Bronchial epithelial cell (primary cell): ENCODE measurements around the gene HLCS. TPM values are rescaled to one million over a fixed set of nuclear protein-coding genes. Genes with fewer than 3 reads are reported as not detected.

ENCODE experiments used
- DNase-seq: peaks from one replicate; pipeline ENCODE4 v3.0.0-alpha.2; 2010; ENCODE audit warnings: low read depth
- FAIRE-seq: peaks from 2 replicates; lab custom pipeline; 2011; peaks lifted over from hg19 to GRCh38; lab: Jason Lieb, UNC
- H3K27me3 ChIP-seq: 2 replicates; pipeline ENCODE4 v1.5.1; 2011; ENCODE audit warnings: low read length; ENCODE audit not compliant: control insufficient read depth, insufficient read depth
- H3K36me3 ChIP-seq: 2 replicates; pipeline ENCODE4 v1.5.1; 2011; ENCODE audit warnings: low read length; ENCODE audit not compliant: control insufficient read depth, insufficient read depth
- H3K4me3 ChIP-seq: 2 replicates; pipeline ENCODE4 v1.5.1; 2011; ENCODE audit warnings: mild to moderate bottlenecking, low read depth, low read length, control low read depth
- CTCF ChIP-seq: IDR thresholded peaks from 2 replicates; pipeline ENCODE4 v1.5.1; 2011; ENCODE audit warnings: mild to moderate bottlenecking, moderate library complexity, low read length, control low read depth, inconsistent platforms; ENCODE audit not compliant: insufficient read depth, severe bottlenecking
- total RNA-seq: library from RNA; depleted of rRNA; stranded (reverse); fragments of >200 nt; gene quantifications from 2 replicates; pipeline ENCODE4 v1.2.1, GENCODE V29; 2014

Gene HLCS
- total RNA-seq, 1 donor from 2014 or later: 26.3 TPM

GRCh38 chr21:36738489-36739126, 227.9 kb downstream of the HLCS start:
- no peak for FAIRE-seq
- no peaks in the 10 kb centered on the region for H3K27me3 ChIP-seq
- H3K4me3 ChIP-seq: no peak overlapping the region
- no peak for TF ChIP-seq CTCF
- H3K36me3 ChIP-seq: no peaks in the 10 kb centered on the region
- DNase-seq: no peak

DNA sequence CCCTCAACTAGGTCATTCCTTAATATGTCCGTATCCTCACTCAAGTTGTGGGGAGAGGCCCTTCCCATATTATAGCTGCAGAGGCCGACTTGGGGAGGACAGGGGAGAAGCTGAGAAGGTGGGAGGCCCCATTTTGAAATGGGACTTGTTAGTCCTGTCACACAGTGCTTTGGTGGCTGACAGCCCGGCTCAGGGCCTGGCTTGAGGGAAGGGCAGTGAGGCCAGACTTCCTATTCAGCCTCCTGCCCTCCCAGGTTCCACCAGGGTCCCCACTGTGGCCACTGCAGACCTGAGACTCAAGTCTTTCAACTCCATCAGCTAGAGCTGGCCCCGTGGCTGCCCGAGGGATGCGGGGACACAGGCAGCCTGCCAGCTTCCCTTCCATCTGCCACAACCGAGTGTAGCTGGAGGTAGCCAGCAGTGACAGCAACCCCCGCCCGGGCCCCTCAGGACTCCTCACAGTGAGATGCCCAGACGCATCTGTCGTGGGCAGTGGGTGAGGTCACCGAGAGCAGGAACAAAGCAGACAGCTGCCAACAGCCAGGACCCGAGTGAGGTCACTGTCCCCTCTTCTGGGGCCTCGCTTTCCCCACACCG, 230.6 kb downstream of the HLCS start:
- FAIRE-seq: no peak
- Histone ChIP-seq H3K4me3 (no peak overlapping the region), H3K27me3 (peaks cover 8% of the 10 kb centered on the region), H3K36me3 (no peaks in the 10 kb centered on the region)
- DNase-seq: no peak
- no peak for TF ChIP-seq CTCF

DNA sequence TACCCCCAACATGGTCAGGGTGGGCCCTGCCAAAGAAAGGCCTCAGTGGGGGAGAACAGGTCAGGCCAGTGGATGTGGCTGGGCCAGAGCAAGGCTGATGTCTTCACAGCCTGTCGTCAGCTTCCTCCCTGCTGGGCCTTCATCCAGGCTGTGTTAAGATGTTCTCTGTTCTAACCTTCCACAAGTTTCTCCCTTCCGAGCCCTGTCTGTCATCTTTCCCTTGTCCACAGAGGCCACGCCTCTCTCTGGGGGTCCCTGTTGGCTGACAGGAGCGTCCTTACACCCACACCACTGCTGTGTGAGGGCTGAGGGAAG, 231.3 kb downstream of the HLCS start:
- Histone ChIP-seq H3K36me3 (no peaks in the 10 kb centered on the region), H3K4me3 (no peak overlapping the region), H3K27me3 (peaks cover 14% of the 10 kb centered on the region)
- no peak for TF ChIP-seq CTCF
- FAIRE-seq (no peak), DNase-seq (no peak)

GRCh38 chr21:36734367-36735200, 231.9 kb downstream of the HLCS start:
- DNase-seq (no peak), FAIRE-seq (no peak)
- Histone ChIP-seq H3K36me3 (no peaks in the 10 kb centered on the region), H3K4me3 (no peak overlapping the region), H3K27me3 (peaks cover 15% of the 10 kb centered on the region)
- no peak for TF ChIP-seq CTCF

DNA sequence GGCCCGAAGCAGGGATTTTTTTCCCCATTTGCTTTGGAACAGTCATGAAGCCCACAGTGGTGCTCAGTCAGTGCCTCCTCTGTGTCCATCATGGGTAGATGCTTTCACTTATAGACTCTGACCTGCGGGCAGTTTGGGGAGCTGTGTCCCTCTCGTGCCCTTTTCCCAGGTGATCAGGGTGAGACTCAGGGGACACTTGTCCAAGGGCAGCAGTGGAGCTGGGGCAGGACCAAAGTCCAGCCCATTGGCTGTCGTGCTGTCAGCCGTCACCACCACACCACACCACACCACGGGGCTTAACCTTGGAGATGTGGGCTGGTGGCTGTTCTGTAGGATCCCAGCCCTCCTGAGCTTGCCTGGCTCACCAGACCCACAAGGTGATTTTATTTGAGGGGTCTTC, 232.6 kb downstream of the HLCS start:
- FAIRE-seq (no peak), DNase-seq (no peak)
- Histone ChIP-seq H3K4me3 (no peak overlapping the region), H3K27me3 (peaks cover 15% of the 10 kb centered on the region), H3K36me3 (no peaks in the 10 kb centered on the region)
- no peak for TF ChIP-seq CTCF
